GM19035 (cell line): ENCODE results near the gene PACRG.
"Not testable (repeated sequence)": the region's sequence is repeated elsewhere in the genome, so short reads cannot be mapped to it uniquely, and the experiment has no call there.

ENCODE experiments used
- ATAC-seq: cut with Tn5 transposase; IDR thresholded peaks from one replicate; pipeline ENCODE4 v1.9.1; 2021; ENCODE audit not compliant: unreplicated experiment

The PACRG gene

GRCh38 chr6:162727322-162728182 is at the start of gene PACRG, which contains the start of gene PRKN:
Gene PACRG (plus strand): TSS chr6:162727974.
Gene PRKN (minus strand): TSS chr6:162727766.
- peak; percentile 97 for ATAC-seq

- ATAC-seq, result not testable (repeated sequence)
Observed at GRCh38 chr6:162678896-162679295, 48.9 kb upstream of the PACRG start.

GRCh38 chr6:162679681-162680080 is 48.1 kb upstream of the PACRG start:
- no peak for ATAC-seq

GRCh38 chr6:162680367-162680766 is 47.4 kb upstream of the PACRG start:
- no peak for ATAC-seq

- ATAC-seq, result no peak
Observed at GRCh38 chr6:162680871-162681270, 46.9 kb upstream of the PACRG start.

GRCh38 chr6:162681447-162681846 is 46.3 kb upstream of the PACRG start:
- ATAC-seq, result no peak

GRCh38 chr6:162683135-162683534 is 44.6 kb upstream of the PACRG start:
- ATAC-seq, result no peak

- ATAC-seq, result no peak
Observed at GRCh38 chr6:162684052-162684451, 43.7 kb upstream of the PACRG start.

GRCh38 chr6:162684961-162685360 is 42.8 kb upstream of the PACRG start:
- no peak for ATAC-seq

GRCh38 chr6:162685586-162685985 is 42.2 kb upstream of the PACRG start:
- ATAC-seq, result no peak

GRCh38 chr6:162688751-162689345 is 38.9 kb upstream of the PACRG start:
- ATAC-seq, result no peak

- ATAC-seq, result no peak
Observed at GRCh38 chr6:162690158-162690557, 37.6 kb upstream of the PACRG start.

- no peak for ATAC-seq
Observed at GRCh38 chr6:162697872-162698403, 29.8 kb upstream of the PACRG start.

- no peak for ATAC-seq
Observed at GRCh38 chr6:162698440-162698839, 29.3 kb upstream of the PACRG start.

GRCh38 chr6:162699961-162700360 is 27.8 kb upstream of the PACRG start:
- no peak for ATAC-seq

- no peak for ATAC-seq
Observed at GRCh38 chr6:162700966-162701365, 26.8 kb upstream of the PACRG start.

GRCh38 chr6:162701551-162701950 is 26.2 kb upstream of the PACRG start:
- no peak for ATAC-seq

GRCh38 chr6:162702446-162702845 is 25.3 kb upstream of the PACRG start:
- no peak for ATAC-seq

- no peak for ATAC-seq
Observed at GRCh38 chr6:162704001-162704400, 23.8 kb upstream of the PACRG start.

- ATAC-seq, result no peak
Observed at GRCh38 chr6:162705736-162706135, 22.0 kb upstream of the PACRG start.

GRCh38 chr6:162706232-162706631 is 21.5 kb upstream of the PACRG start:
- no peak for ATAC-seq

GRCh38 chr6:162708971-162709370 is 18.8 kb upstream of the PACRG start:
- no peak for ATAC-seq
